ENCODE data around the gene KNCN. TPM values are rescaled to one million over a fixed set of nuclear protein-coding genes. Genes with fewer than 3 reads are reported as not detected.

The KNCN gene
- total and polyA plus RNA-seq, 10 of the 15 experiments (the other 5 are each of a cell fraction or from before 2014, with no cell fraction given): not detected

GRCh38 chr1:46503421-46503820 is 48.0 kb downstream of the KNCN start:
- Histone ChIP-seq H3K27me3 (replicated peaks in 1 of 2; ENCODE audit: control insufficient read depth in 2 of 2, insufficient read depth in 2 of 2, low read length in 1 of 2) (peaks cover 0 to 3% of the 10 kb centered on the region in 2 experiments; a peak in 3 of 4 replicates), H2AFZ (ENCODE audit: control insufficient read depth, low read depth, low read length) (no peak overlapping the region), H3K9ac (ENCODE audit: control insufficient read depth, insufficient read depth, low read length) (no peak overlapping the region), H3K27ac (ENCODE audit: control insufficient read depth, insufficient read depth) (no peak overlapping the region), H3K9me3 (replicated peaks; ENCODE audit: control insufficient read depth, insufficient read depth, low read length) (no peaks in the 10 kb centered on the region), H3K4me1 (ENCODE audit: control insufficient read depth, insufficient read depth, low read length) (no peaks in the 10 kb centered on the region), H3K4me3 (no peak overlapping the region), H3K36me3 (ENCODE audit: control insufficient read depth in 2 of 2, insufficient read depth in 2 of 2, low read length in 1 of 2) (no peaks in the 10 kb centered on the region), H3K4me2 (ENCODE audit: control insufficient read depth, insufficient read depth) (no peak overlapping the region), H3K79me2 (ENCODE audit: control insufficient read depth, insufficient read depth, low read length) (no peaks in the 10 kb centered on the region), H4K20me1 (ENCODE audit: control insufficient read depth, insufficient read depth) (no peaks in the 10 kb centered on the region)
- ATAC-seq (no peak), DNase-seq (ENCODE audit: low read depth, low spot score) (no peak), FAIRE-seq (no peak)
- POLR2A ChIA-PET: no interaction called here
- no TSS peak for BruUV-seq (replicated peaks)
- CTCF ChIA-PET: no interaction called here
- RAD21 ChIA-PET (ENCODE audit: unreplicated experiment): no interaction called here
- in situ Hi-C loops (cut with MboI) (no loop called here), intact Hi-C loops (cut with micrococcal nuclease; ENCODE audit: unreplicated experiment) (no loop called here)
- SMC1A ChIA-PET (ENCODE audit: uncharacterized antibody, unreplicated experiment): no interaction called here
- TF ChIP-seq NFYA (IDR thresholded peaks at IDR 0.05; ENCODE audit: borderline replicate concordance, low read depth, low read length) (no peak), IKZF1 (conservative IDR thresholded peaks at IDR 0.05) (no peak), IKZF2 (IDR thresholded peaks at IDR 0.05) (no peak), HDGF (IDR thresholded peaks at IDR 0.05) (no peak), FOXK2 (IDR thresholded peaks at IDR 0.05) (no peak), ZBTB11 (CRISPR knock-in tag; IDR thresholded peaks at IDR 0.05) (no peak), HCFC1 (IDR thresholded peaks at IDR 0.05; ENCODE audit: low read length) (no peak), YY1 (IDR thresholded peaks at IDR 0.05; ENCODE audit: low read depth, low read length) (no peak)
- WGBS (ENCODE audit: insufficient coverage, insufficient replicate concordance, low lambda C conversion rate, missing lambda C conversion rate): 53% methylated on average over 4 of the region's 4 CpGs
